A549 treated with GW870086 at 1 μM for 4 hours (cell line): Measurements from ENCODE around the gene SLC39A8. TPM values are rescaled to one million over a fixed set of nuclear protein-coding genes. Genes with fewer than 3 reads are reported as not detected.

Source experiments
- total RNA-seq: library from RNA; stranded (reverse); fragments of 200-300 nt; extraction: Qiagen RNA extraction; gene quantifications from 5 replicates; pipeline ENCODE4 v1.2.3, GENCODE V29; 2022; ENCODE audit warnings: low read depth

The SLC39A8 gene
- total RNA-seq = 8.9 to 11.8 TPM (median 10.4 TPM) in 5 replicates

DNA sequence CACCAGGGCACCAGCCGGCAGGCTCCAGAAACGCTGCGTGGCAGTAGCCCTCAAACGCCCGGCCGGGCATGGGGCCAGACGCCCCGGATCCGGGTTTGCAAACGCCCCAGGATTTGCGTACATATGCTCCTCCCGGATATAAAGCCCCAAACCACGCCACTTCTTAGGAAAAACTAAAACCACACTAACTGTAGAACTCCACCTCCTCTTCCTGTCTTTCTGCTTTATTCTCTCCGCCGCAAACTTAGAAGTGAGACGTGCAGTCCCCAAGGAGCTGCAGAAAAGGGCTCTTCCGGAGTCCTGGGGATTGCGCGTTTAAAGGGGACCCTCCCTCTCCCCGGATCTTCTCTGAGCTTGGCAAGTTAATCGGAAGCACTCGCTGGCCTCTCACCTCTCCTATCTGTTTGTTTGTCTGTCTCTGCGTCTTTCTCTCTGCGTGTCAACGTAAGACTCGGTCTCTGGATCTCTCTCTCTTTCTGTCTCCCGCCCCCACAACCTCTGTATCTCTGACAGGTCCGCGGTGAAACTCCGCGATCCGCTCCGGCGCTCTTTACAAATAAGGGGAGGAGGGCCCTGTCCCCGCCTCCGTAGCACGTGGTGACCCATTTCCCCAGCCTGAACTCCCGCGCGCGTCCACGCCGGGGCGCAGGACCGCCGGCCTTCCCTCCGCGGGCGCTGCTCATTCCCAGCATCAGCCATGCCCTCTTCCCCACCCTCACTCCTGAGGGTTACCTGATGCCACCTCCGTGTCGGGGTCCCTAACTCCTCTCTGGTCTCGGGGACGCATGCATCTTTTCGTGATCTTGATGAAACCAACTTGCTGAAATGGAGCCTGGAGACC, at the start of gene SLC39A8:
SLC39A8 (minus strand) TSS at position 529 of the 841 bp plus-strand sequence. CDS start 820 bp downstream, outside the sequence.

Other genes starting within 250 kb of the SLC39A8 start
- 16.9 to 20.4 TPM (median 18.7 TPM) in 5 replicates for gene NFKB1, start 155.9 kb upstream of the SLC39A8 start, total RNA-seq